ENCODE results near the gene DEFB132. TPM values are rescaled to one million over a fixed set of nuclear protein-coding genes. Genes with fewer than 3 reads are reported as not detected.

Gene DEFB132
- total RNA-seq: not detected in 2 replicates

DNA sequence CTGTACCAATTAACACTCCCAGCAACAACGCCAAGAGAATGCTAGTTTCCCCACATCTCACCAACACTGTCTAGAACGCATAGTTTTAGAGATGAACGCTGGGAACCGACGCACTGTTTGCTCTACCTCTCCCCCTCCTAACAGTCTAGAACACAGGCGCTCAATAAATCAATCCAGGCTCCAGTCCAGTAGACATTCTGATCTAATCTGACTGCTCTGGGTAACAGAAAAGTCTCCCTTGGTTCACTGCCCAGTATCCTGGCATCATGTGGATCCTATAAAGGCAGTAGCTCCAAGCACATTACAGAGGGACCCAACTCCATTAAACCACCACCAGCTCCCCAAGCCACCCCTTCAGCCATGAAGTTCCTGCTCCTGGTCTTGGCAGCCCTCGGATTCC, at the start of gene DEFB132:
Gene DEFB132 (plus strand): TSS at position 306 of the 400 bp plus-strand sequence. CDS start 55 bp downstream, at position 361.

DNA sequence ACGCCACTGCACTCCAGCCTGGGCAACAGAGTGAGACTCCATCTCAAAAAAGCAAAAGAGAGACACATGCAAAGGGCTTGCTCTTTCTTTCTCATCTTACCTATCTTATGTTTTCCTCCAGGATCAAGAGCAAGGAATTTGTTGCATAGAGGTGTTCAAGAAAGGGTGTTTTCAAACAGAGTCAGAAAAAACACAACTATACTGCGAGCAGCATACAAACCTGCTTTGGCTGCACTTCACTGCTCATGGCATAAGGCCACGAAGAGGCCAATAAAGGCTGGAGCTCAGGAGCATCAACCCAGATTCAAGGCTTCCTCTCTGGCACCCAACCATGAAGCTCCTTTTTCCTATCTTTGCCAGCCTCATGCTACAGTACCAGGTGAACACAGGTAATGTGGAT, 30.6 kb upstream of the DEFB132 start, which contains the start of gene DEFB129:
Gene DEFB129 (plus strand): TSS at position 301 of the 400 bp plus-strand sequence. CDS start 31 bp downstream, at position 332.

GRCh38 chr20:290084-290831, 32.7 kb downstream of the DEFB132 start, which contains the start of gene C20orf96:
C20orf96 (minus strand) TSS chr20:290750; CDS start chr20:290610, 140 bp downstream.

DNA sequence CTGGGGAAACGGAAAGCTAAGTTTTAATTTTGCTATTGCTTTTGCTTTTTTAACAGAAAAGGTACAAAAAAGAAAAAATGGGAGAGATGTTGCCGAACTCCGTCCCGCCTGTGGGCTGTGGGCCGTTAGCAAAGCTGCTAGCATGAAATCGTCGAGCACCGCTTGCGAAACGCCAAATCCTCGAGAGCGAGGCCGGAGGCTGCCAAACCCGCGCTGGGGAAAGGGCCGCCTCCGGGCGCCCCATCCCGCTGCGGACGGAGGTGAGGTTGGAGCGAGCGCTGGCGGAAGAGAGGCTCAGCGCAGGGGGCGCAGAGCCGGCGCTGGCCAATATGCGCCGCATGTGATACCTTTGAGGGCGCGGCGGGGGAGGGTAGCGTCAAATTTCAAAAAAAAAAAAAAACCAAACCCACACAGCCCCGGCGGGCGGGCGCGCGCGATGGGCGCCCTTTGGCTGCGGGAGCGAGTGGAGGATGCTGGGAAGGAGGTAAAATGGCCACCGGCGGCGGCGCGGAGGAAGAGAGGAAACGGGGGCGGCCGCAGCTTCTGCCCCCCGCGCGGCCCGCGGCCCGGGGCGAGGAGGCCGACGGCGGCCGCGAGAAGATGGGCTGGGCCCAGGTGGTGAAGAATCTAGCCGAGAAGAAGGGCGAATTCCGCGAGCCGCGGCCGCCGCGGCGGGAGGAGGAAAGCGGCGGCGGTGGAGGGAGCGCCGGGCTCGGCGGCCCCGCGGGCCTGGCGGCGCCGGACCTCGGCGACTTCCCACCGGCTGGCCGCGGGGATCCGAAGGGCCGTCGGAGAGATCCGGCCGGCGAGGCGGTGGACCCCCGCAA, 39.8 kb downstream of the DEFB132 start, which contains the start of gene ZCCHC3:
Gene ZCCHC3 (plus strand): TSS at position 473 of the 827 bp plus-strand sequence. CDS start 17 bp downstream, at position 490.

Other genes with a start within 250 kb of the DEFB132 start
- gene DEFB125, start 170.1 kb upstream of the DEFB132 start, total RNA-seq: not detected in 2 replicates
- not detected in 2 replicates for gene DEFB126, start 115.1 kb upstream of the DEFB132 start, total RNA-seq
- not detected in 2 replicates for gene DEFB127, start 100.3 kb upstream of the DEFB132 start, total RNA-seq
- gene DEFB128, start 68.0 kb upstream of the DEFB132 start, total RNA-seq: not detected in 2 replicates
- not detected in 2 replicates for gene DEFB129, start 30.5 kb upstream of the DEFB132 start, total RNA-seq
- 3.2 and 3.6 TPM in 2 replicates for gene C20orf96, start 33.0 kb downstream of the DEFB132 start, total RNA-seq
- 12.1 TPM in 2 replicates for gene ZCCHC3, start 39.8 kb downstream of the DEFB132 start, total RNA-seq
- 3.1 and 4.1 TPM in 2 replicates for gene SOX12, start 67.8 kb downstream of the DEFB132 start, total RNA-seq
- gene NRSN2, start 89.4 kb downstream of the DEFB132 start, total RNA-seq: 25.2 and 26.2 TPM in 2 replicates
- 16.1 and 64.2 TPM in 2 replicates for gene TRIB3, start 123.0 kb downstream of the DEFB132 start, total RNA-seq
- 52.3 and 55.4 TPM in 2 replicates for gene RBCK1, start 150.6 kb downstream of the DEFB132 start, total RNA-seq
- gene TBC1D20, start 204.8 kb downstream of the DEFB132 start, total RNA-seq: 21.6 and 33.9 TPM in 2 replicates

Data from bronchial smooth muscle cell (primary cell).